SK-N-SH (cell line): ENCODE results near the gene SVOP. TPM values are rescaled to one million over a fixed set of nuclear protein-coding genes. Genes with fewer than 3 reads are reported as not detected.
"Not testable (repeated sequence)": the region's sequence is repeated elsewhere in the genome, so short reads cannot be mapped to it uniquely, and the experiment has no call there.

Experiments
- CTCF ChIA-PET: fragments of 300-600, 350-600 bp; formaldehyde crosslinking; extraction: SDS; loops from one replicate; lab custom pipeline; 2021; lab: Yijun Ruan, JAX
- POLR2A ChIA-PET: fragments of 350-600 bp; sonication (Branson Sonifier 250); formaldehyde crosslinking; extraction: SDS; loops from one replicate; lab custom pipeline; 2020; ENCODE audit warnings: antibody characterized with exemption, inconsistent platforms; lab: Yijun Ruan, JAX
- DNase-seq: peaks from one replicate; pipeline ENCODE4 v3.0.0; 2012
- H2AFZ ChIP-seq: fragments of 200-600 bp; sonication (generic); 2 replicates; pipeline ENCODE4 v1.8.1; 2016; ENCODE audit warnings: antibody characterized with exemption, mild to moderate bottlenecking, low read depth
- H3F3A ChIP-seq: fragments of 200-600 bp; sonication (generic); replicated peaks from 2 replicates; pipeline ENCODE3; 2016; ENCODE audit warnings: antibody characterized with exemption, mild to moderate bottlenecking; ENCODE audit not compliant: insufficient read depth
- H3K27ac ChIP-seq, 2 experiments: fragments of 200-500 bp in 1 of 2; fragments of 200-600 bp in 1 of 2; sonication (Bioruptor generic) in 1 of 2; sonication (generic), shearing (Covaris generic) in 1 of 2; 2 replicates each; pipeline versions ENCODE4 v1.5.1 to v1.6.1; 2014 to 2016; ENCODE audit warnings: low read depth in 2 of 2, inconsistent platforms in 1 of 2, low read length in 1 of 2, mild to moderate bottlenecking in 1 of 2, mixed read lengths in 1 of 2
- H3K27me3 ChIP-seq: fragments of 200-600 bp; sonication (generic), shearing (Covaris generic); 2 replicates; pipeline ENCODE4 v1.6.1; 2016; ENCODE audit warnings: mixed run types; ENCODE audit not compliant: insufficient read depth
- H3K36me3 ChIP-seq, 2 experiments: fragments of 200-500 bp in 1 of 2; fragments of 200-600 bp in 1 of 2; sonication (Bioruptor generic) in 1 of 2; sonication (generic) in 1 of 2; replicated peaks in 1 of 2; 2 replicates each; pipeline versions ENCODE3 to v1.5.1; 2014 to 2016; ENCODE audit warnings: low read length in 1 of 2, mild to moderate bottlenecking in 1 of 2; ENCODE audit not compliant: insufficient read depth in 2 of 2, control insufficient read depth in 1 of 2
- H3K4me1 ChIP-seq, 2 experiments: fragments of 200-500 bp in 1 of 2; fragments of 200-600 bp in 1 of 2; sonication (Bioruptor generic) in 1 of 2; sonication (generic), shearing (Covaris generic) in 1 of 2; 2 replicates each; pipeline versions ENCODE4 v1.5.1 to v1.6.1; 2014 to 2016; ENCODE audit warnings: low read depth in 1 of 2, low read length in 1 of 2, mixed run types in 1 of 2; ENCODE audit not compliant: insufficient read depth in 2 of 2, control insufficient read depth in 1 of 2
- H3K4me2 ChIP-seq: fragments of 200-600 bp; sonication (generic), shearing (Covaris generic); 2 replicates; pipeline ENCODE4 v1.6.1; 2017; ENCODE audit warnings: mixed run types
- H3K4me3 ChIP-seq, 2 experiments: fragments of 200-500 bp in 1 of 2; fragments of 200-600 bp in 1 of 2; sonication (Bioruptor generic) in 1 of 2; sonication (generic), shearing (Covaris generic) in 1 of 2; 2 replicates each; pipeline versions ENCODE4 v1.5.1 to v1.8.1; 2014 to 2016; ENCODE audit warnings: low read depth in 2 of 2, inconsistent platforms in 1 of 2, low read length in 1 of 2, mild to moderate bottlenecking in 1 of 2, mixed read lengths in 1 of 2, moderate library complexity in 1 of 2
- H3K79me2 ChIP-seq: fragments of 200-600 bp; sonication (generic); 2 replicates; pipeline ENCODE4 v1.8.1; 2017; ENCODE audit warnings: mild to moderate bottlenecking; ENCODE audit not compliant: insufficient read depth
- H3K9ac ChIP-seq: fragments of 200-600 bp; sonication (generic); 2 replicates; pipeline ENCODE4 v1.6.1; 2017; ENCODE audit warnings: mixed run types
- H3K9me2 ChIP-seq: fragments of 200-600 bp; sonication (generic); 2 replicates; pipeline ENCODE4 v1.6.1; 2017; ENCODE audit warnings: mixed run types
- H3K9me3 ChIP-seq: fragments of 200-600 bp; sonication (generic); 2 replicates; pipeline ENCODE4 v1.6.1; 2017; ENCODE audit warnings: mixed run types, mild to moderate bottlenecking, moderate library complexity
- H4K20me1 ChIP-seq: fragments of 200-600 bp; sonication (generic); 2 replicates; pipeline ENCODE4 v1.6.1; 2017; ENCODE audit warnings: mild to moderate bottlenecking, mixed run types; ENCODE audit not compliant: insufficient read depth
- CHD2 ChIP-seq: fragments of 150-350 bp; IDR thresholded peaks from 2 replicates; pipeline ENCODE4 v1.6.1; 2018; ENCODE audit warnings: low read length; ENCODE audit not compliant: partially characterized antibody
- EP300 ChIP-seq, 2 experiments: IDR thresholded peaks; 2 replicates each; pipeline versions ENCODE4 v1.4.0 to v1.6.1; 2012; ENCODE audit warnings: borderline replicate concordance in 1 of 2, low read depth in 1 of 2, low read length in 1 of 2
- GABPA ChIP-seq: IDR thresholded peaks from 2 replicates; pipeline ENCODE4 v1.4.0; 2012; ENCODE audit warnings: low read depth, mild to moderate bottlenecking
- GATA2 ChIP-seq: sonication (generic); formaldehyde crosslinking; IDR thresholded peaks from 2 replicates; pipeline ENCODE4 v1.5.0; 2020; ENCODE audit warnings: mild to moderate bottlenecking, missing genetic modification reagents
- JUND ChIP-seq: IDR thresholded peaks from 2 replicates; pipeline ENCODE4 v1.4.0; 2012
- MXI1 ChIP-seq: IDR thresholded peaks from 2 replicates; pipeline ENCODE4 v1.6.1; 2012; ENCODE audit warnings: mild to moderate bottlenecking, low read depth, low read length, improper control_type of control experiment
- POLR2AphosphoS5 ChIP-seq: IDR thresholded peaks from 2 replicates; pipeline ENCODE4 v1.6.1; 2012; ENCODE audit warnings: low read depth, low read length
- SIN3A ChIP-seq: IDR thresholded peaks from 2 replicates; pipeline ENCODE4 v1.6.1; 2012; ENCODE audit warnings: low read depth, mild to moderate bottlenecking, low read length, moderate library complexity, borderline replicate concordance
- SMC3 ChIP-seq: IDR thresholded peaks from 2 replicates; pipeline ENCODE4 v1.6.1; 2012; ENCODE audit warnings: low read depth, low read length, improper control_type of control experiment
- TAF1 ChIP-seq: IDR thresholded peaks from 2 replicates; pipeline ENCODE4 v1.6.1; 2012; ENCODE audit warnings: low read depth, mild to moderate bottlenecking, low read length, moderate library complexity, borderline replicate concordance
- USF2 ChIP-seq: fragments of 150-350 bp; IDR thresholded peaks from 2 replicates; pipeline ENCODE4 v1.6.1; 2017; ENCODE audit warnings: antibody characterized with exemption, low read length, low read depth, borderline replicate concordance
- YY1 ChIP-seq: IDR thresholded peaks from 2 replicates; pipeline ENCODE4 v1.4.0; 2012; ENCODE audit warnings: low read depth, mild to moderate bottlenecking
- WGBS: methylation state at CpG from one replicate; pipeline ENCODE4 v1.1.6; 2017; ENCODE audit warnings: low lambda C conversion rate; 5-methylcytosine and 5-hydroxymethylcytosine counted together
- polyA plus RNA-seq, 3 experiments: library from polyadenylated mRNA; depleted of rRNA; stranded (reverse); fragments of >200 nt; gene quantifications; 2 replicates each; pipeline ENCODE4 v1.2.3, GENCODE V29; 2012
- TF ChIP-seq, protein P1 (sequence below): fragments of 150-350 bp; IDR thresholded peaks from 2 replicates; pipeline ENCODE4 v1.6.1; 2016; ENCODE audit warnings: mild to moderate bottlenecking, low read depth, low read length
- TF ChIP-seq, protein P2 (sequence below): IDR thresholded peaks from 2 replicates; pipeline ENCODE4; 2012
- TF ChIP-seq, protein P3 (sequence below): IDR thresholded peaks from 2 replicates; pipeline ENCODE4 v1.4.0; 2012; ENCODE audit warnings: low read depth, borderline replicate concordance

SVOP gene
- polyA plus RNA-seq, 1 of the 3 experiments (the other 2 are of a cell fraction): 0.07 TPM

GRCh38 chr12:108868781-108869180 is 152.1 kb downstream of the SVOP start:
- WGBS: 63% methylated on average over 4 of the region's 4 CpGs
- DNase-seq: no peak
- CTCF ChIA-PET: interaction anchor here (1.1 to 1.5 kb wide), 2 partner anchors 12 to 15 kb away, joined by 3 to 4 read pairs; no protein-coding TSS in a partner anchor
- H3K4me3 ChIP-seq: no peak overlapping the region
- H3K27ac ChIP-seq: no peak overlapping the region
- no peaks in the 10 kb centered on the region for H3K36me3 ChIP-seq
- no peak overlapping the region for H2AFZ ChIP-seq
- H3K9me2 ChIP-seq: no peaks in the 10 kb centered on the region
- POLR2A ChIA-PET: no interaction called here
- H3K4me1 ChIP-seq: no peaks in the 10 kb centered on the region
- TF ChIP-seq MXI1: no peak
- TF ChIP-seq, protein P1, sequence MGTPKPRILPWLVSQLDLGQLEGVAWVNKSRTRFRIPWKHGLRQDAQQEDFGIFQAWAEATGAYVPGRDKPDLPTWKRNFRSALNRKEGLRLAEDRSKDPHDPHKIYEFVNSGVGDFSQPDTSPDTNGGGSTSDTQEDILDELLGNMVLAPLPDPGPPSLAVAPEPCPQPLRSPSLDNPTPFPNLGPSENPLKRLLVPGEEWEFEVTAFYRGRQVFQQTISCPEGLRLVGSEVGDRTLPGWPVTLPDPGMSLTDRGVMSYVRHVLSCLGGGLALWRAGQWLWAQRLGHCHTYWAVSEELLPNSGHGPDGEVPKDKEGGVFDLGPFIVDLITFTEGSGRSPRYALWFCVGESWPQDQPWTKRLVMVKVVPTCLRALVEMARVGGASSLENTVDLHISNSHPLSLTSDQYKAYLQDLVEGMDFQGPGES: no peak
- no peak for TF ChIP-seq GABPA
- no peak for TF ChIP-seq SMC3
- no peak for TF ChIP-seq USF2
- no peak for TF ChIP-seq TAF1
- no peak for TF ChIP-seq YY1
- no peak for TF ChIP-seq EP300 (IDR thresholded peaks at IDR 0.05; ENCODE audit: borderline replicate concordance in 1 of 2, low read depth in 1 of 2, low read length in 1 of 2)
- no peak for TF ChIP-seq SIN3A
- no peak for TF ChIP-seq CHD2
- no peak for TF ChIP-seq GATA2 (CRISPR knock-in tag)
- TF ChIP-seq JUND: no peak
- no peak for TF ChIP-seq POLR2AphosphoS5
- TF ChIP-seq, protein P2, sequence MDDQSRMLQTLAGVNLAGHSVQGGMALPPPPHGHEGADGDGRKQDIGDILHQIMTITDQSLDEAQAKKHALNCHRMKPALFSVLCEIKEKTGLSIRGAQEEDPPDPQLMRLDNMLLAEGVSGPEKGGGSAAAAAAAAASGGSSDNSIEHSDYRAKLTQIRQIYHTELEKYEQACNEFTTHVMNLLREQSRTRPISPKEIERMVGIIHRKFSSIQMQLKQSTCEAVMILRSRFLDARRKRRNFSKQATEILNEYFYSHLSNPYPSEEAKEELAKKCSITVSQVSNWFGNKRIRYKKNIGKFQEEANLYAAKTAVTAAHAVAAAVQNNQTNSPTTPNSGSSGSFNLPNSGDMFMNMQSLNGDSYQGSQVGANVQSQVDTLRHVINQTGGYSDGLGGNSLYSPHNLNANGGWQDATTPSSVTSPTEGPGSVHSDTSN: no peak
- TF ChIP-seq, protein P3, sequence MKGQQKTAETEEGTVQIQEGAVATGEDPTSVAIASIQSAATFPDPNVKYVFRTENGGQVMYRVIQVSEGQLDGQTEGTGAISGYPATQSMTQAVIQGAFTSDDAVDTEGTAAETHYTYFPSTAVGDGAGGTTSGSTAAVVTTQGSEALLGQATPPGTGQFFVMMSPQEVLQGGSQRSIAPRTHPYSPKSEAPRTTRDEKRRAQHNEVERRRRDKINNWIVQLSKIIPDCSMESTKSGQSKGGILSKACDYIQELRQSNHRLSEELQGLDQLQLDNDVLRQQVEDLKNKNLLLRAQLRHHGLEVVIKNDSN: no peak
- H3K9ac ChIP-seq: no peak overlapping the region
- H3K4me2 ChIP-seq: no peak overlapping the region
- H3K27me3 ChIP-seq: no peaks in the 10 kb centered on the region
- H3F3A ChIP-seq: no peaks in the 10 kb centered on the region
- H3K9me3 ChIP-seq: no peaks in the 10 kb centered on the region
- H3K79me2 ChIP-seq: no peaks in the 10 kb centered on the region
- H4K20me1 ChIP-seq: no peaks in the 10 kb centered on the region

- H3K27ac ChIP-seq, H3K4me3 ChIP-seq, H3K27me3 ChIP-seq, H3K9me2 ChIP-seq, H3K36me3 ChIP-seq, H3K4me1 ChIP-seq, H3F3A ChIP-seq, H3K79me2 ChIP-seq, H3K9me3 ChIP-seq, H3K4me2 ChIP-seq, DNase-seq, CTCF ChIA-PET, POLR2A ChIA-PET, H3K9ac ChIP-seq, H2AFZ ChIP-seq, H4K20me1 ChIP-seq: not testable (repeated sequence)
- WGBS: 88% methylated on average over 10 of the region's 10 CpGs
Observed at GRCh38 chr12:108866083-108866482, 154.8 kb downstream of the SVOP start.
